Fibroblast of the conjunctiva (primary cell): ENCODE results near the gene CCM2.
"Not testable (repeated sequence)": the region's sequence is repeated elsewhere in the genome, so short reads cannot be mapped to it uniquely, and the experiment has no call there.

Experiments used
- DNase-seq: peaks from one replicate; pipeline ENCODE4 v3.0.0-alpha.2; 2010; ENCODE audit warnings: low read depth

CCM2 gene

GRCh38 chr7:45001826-45002225 is 1.8 kb downstream of the CCM2 start:
- DNase-seq, result no peak

GRCh38 chr7:45003789-45004188 is 3.8 kb downstream of the CCM2 start:
- no peak for DNase-seq

- DNase-seq, result no peak
These were observed 7.1 kb downstream of the CCM2 start for GRCh38 chr7:45007106-45007505.

GRCh38 chr7:45007571-45008328 is 7.7 kb downstream of the CCM2 start:
- DNase-seq, result no peak

- no peak for DNase-seq
These were observed 13.5 kb downstream of the CCM2 start for GRCh38 chr7:45013465-45013967.

GRCh38 chr7:45015313-45015712 is 15.3 kb downstream of the CCM2 start:
- DNase-seq, result no peak

- DNase-seq, result no peak
These were observed 17.3 kb downstream of the CCM2 start for GRCh38 chr7:45017253-45017652.

- no peak for DNase-seq
These were observed 20.9 kb downstream of the CCM2 start for GRCh38 chr7:45020915-45021314.

- DNase-seq, result no peak
These were observed 21.7 kb downstream of the CCM2 start for GRCh38 chr7:45021604-45022296.

GRCh38 chr7:45024126-45024744 is 24.2 kb downstream of the CCM2 start:
- DNase-seq, result no peak

- not testable (repeated sequence) for DNase-seq
These were observed 25.5 kb downstream of the CCM2 start for GRCh38 chr7:45025473-45025872.

GRCh38 chr7:45026013-45026412 is 26.0 kb downstream of the CCM2 start:
- no peak for DNase-seq

- no peak for DNase-seq
These were observed 27.2 kb downstream of the CCM2 start for GRCh38 chr7:45026984-45027773.

- no peak for DNase-seq
These were observed 27.7 kb downstream of the CCM2 start for GRCh38 chr7:45027774-45028114.

- no peak for DNase-seq
These were observed 28.3 kb downstream of the CCM2 start for GRCh38 chr7:45028138-45028919.

GRCh38 chr7:45028920-45029344 is 28.9 kb downstream of the CCM2 start:
- no peak for DNase-seq

- no peak for DNase-seq
These were observed 31.8 kb downstream of the CCM2 start for GRCh38 chr7:45031829-45032228.

- no peak for DNase-seq
These were observed 32.4 kb downstream of the CCM2 start for GRCh38 chr7:45032421-45032820.

- no peak for DNase-seq
These were observed 33.4 kb downstream of the CCM2 start for GRCh38 chr7:45033261-45033930.

- no peak for DNase-seq
These were observed 33.9 kb downstream of the CCM2 start for GRCh38 chr7:45033931-45034290.

- not testable (repeated sequence) for DNase-seq
These were observed 34.7 kb downstream of the CCM2 start for GRCh38 chr7:45034710-45035109.
